Neuronal stem cell (in vitro differentiated cells): Measurements from ENCODE around the gene ZSCAN21.

Experiments used
- DNase-seq: peaks from one replicate; pipeline ENCODE4 v3.0.0-alpha.2; 2013; ENCODE audit warnings: low spot score
- H2AFZ ChIP-seq: one replicate; pipeline ENCODE4 v1.6.1; 2013; ENCODE audit warnings: mild to moderate bottlenecking, low read length, inconsistent platforms
- H2AK5ac ChIP-seq: 2 replicates; pipeline ENCODE4 v1.6.1; 2013; ENCODE audit warnings: low read depth, mild to moderate bottlenecking, inconsistent platforms, low read length, moderate library complexity, mixed read lengths
- H2BK120ac ChIP-seq: 2 replicates; pipeline ENCODE4 v1.6.1; 2013; ENCODE audit warnings: low read depth, mild to moderate bottlenecking, inconsistent platforms, low read length, moderate library complexity, mixed read lengths
- H2BK12ac ChIP-seq: one replicate; pipeline ENCODE4 v1.6.1; 2013; ENCODE audit warnings: low read length, inconsistent platforms
- H2BK15ac ChIP-seq: 2 replicates; pipeline ENCODE4 v1.6.1; 2013; ENCODE audit warnings: mild to moderate bottlenecking, low read length, inconsistent platforms, mixed read lengths
- H2BK5ac ChIP-seq: one replicate; pipeline ENCODE4 v1.6.1; 2013; ENCODE audit warnings: inconsistent platforms, mild to moderate bottlenecking, low read length, moderate library complexity
- H3K14ac ChIP-seq: one replicate; pipeline ENCODE4 v1.6.1; 2013; ENCODE audit warnings: low read length, inconsistent platforms
- H3K18ac ChIP-seq: 2 replicates; pipeline ENCODE4 v1.6.1; 2013; ENCODE audit warnings: low read length, inconsistent platforms
- H3K23ac ChIP-seq: 2 replicates; pipeline ENCODE4 v1.6.1; 2013; ENCODE audit warnings: low read depth, mild to moderate bottlenecking, mixed read lengths, low read length, inconsistent platforms; ENCODE audit not compliant: poor library complexity
- H3K27ac ChIP-seq: replicated peaks from 3 replicates; pipeline ENCODE4 v1.5.1; 2013; ENCODE audit warnings: low read length, inconsistent platforms
- H3K27me3 ChIP-seq, 3 experiments: 2 replicates each; pipeline ENCODE4 v1.6.1; 2013; ENCODE audit warnings: low read length in 3 of 3, mild to moderate bottlenecking in 2 of 3, inconsistent platforms in 1 of 3, low read depth in 1 of 3, mixed read lengths in 1 of 3, moderate library complexity in 1 of 3; ENCODE audit not compliant: control insufficient read depth in 3 of 3, insufficient read depth in 3 of 3
- H3K36me3 ChIP-seq, 2 donors: replicated peaks in 1 of 2; 2 replicates each; pipeline ENCODE4 v1.6.1; 2013; ENCODE audit warnings: low read length in 2 of 2; ENCODE audit not compliant: control insufficient read depth in 2 of 2, insufficient read depth in 2 of 2
- H3K4ac ChIP-seq: 2 replicates; pipeline ENCODE4 v1.6.1; 2013; ENCODE audit warnings: inconsistent platforms, mild to moderate bottlenecking, low read length, moderate library complexity
- H3K4me1 ChIP-seq, 2 donors: 1 replicate in 1 of 2; 2 replicates in 1 of 2; pipeline ENCODE4 v1.6.1; 2013; ENCODE audit warnings: low read length in 2 of 2, low read depth in 1 of 2; ENCODE audit not compliant: control insufficient read depth in 2 of 2, insufficient read depth in 1 of 2
- H3K4me2 ChIP-seq: one replicate; pipeline ENCODE4 v1.6.1; 2013; ENCODE audit warnings: mild to moderate bottlenecking, low read length, inconsistent platforms; ENCODE audit not compliant: insufficient read depth, poor library complexity, severe bottlenecking
- H3K4me3 ChIP-seq, 2 donors: 2 replicates each; pipeline ENCODE4 v1.5.1; 2013; ENCODE audit warnings: low read length in 2 of 2, mild to moderate bottlenecking in 2 of 2, inconsistent platforms in 1 of 2, moderate library complexity in 1 of 2
- H3K79me1 ChIP-seq: one replicate; pipeline ENCODE4 v1.6.1; 2013; ENCODE audit warnings: low read depth, mild to moderate bottlenecking, inconsistent platforms, low read length, moderate library complexity
- H3K9ac ChIP-seq: one replicate; pipeline ENCODE4 v1.6.1; 2013; ENCODE audit warnings: mild to moderate bottlenecking, low read depth, low read length, inconsistent platforms; ENCODE audit not compliant: poor library complexity
- H3K9me3 ChIP-seq, 2 donors: replicated peaks in 1 of 2; 2 replicates each; pipeline versions ENCODE3 to v1.6.1; 2013; ENCODE audit warnings: low read length in 2 of 2, mild to moderate bottlenecking in 2 of 2, inconsistent platforms in 1 of 2, low read depth in 1 of 2, mixed read lengths in 1 of 2, moderate library complexity in 1 of 2; ENCODE audit not compliant: control insufficient read depth in 2 of 2, insufficient read depth in 1 of 2
- H4K8ac ChIP-seq: one replicate; pipeline ENCODE4 v1.6.1; 2013; ENCODE audit warnings: low read depth, mild to moderate bottlenecking, inconsistent platforms, low read length, moderate library complexity
- H4K91ac ChIP-seq: one replicate; pipeline ENCODE4 v1.6.1; 2013; ENCODE audit warnings: low read length, low read depth, mild to moderate bottlenecking, inconsistent platforms; ENCODE audit not compliant: poor library complexity
- WGBS, 2 donors: extraction: QIAGEN DNeasy Blood & Tissue Kit; methylation state at CpG; one replicate each; pipeline ENCODE4 v1.1.7; 2013; ENCODE audit warnings: missing lambda C conversion rate in 2 of 2, mixed read lengths in 1 of 2; ENCODE audit not compliant: insufficient read length in 2 of 2, insufficient replicate concordance in 1 of 2; ENCODE audit errors: extremely low coverage in 2 of 2; 5-methylcytosine and 5-hydroxymethylcytosine counted together

Gene ZSCAN21

GRCh38 chr7:100040575-100040974 lies 9.0 kb upstream of the ZSCAN21 start:
- Histone ChIP-seq H3K4me1 (no peaks in the 10 kb centered on the region), H3K36me3 (peaks cover 13 to 45% of the 10 kb centered on the region in 2 donors), H4K91ac (no peak overlapping the region), H2BK5ac (no peak overlapping the region), H3K4ac (no peak overlapping the region), H3K9ac (no peak overlapping the region), H3K23ac (no peak overlapping the region), H3K4me3 (no peak overlapping the region), H3K27ac (no peak overlapping the region), H3K14ac (no peak overlapping the region), H3K27me3 (no peaks in the 10 kb centered on the region), H3K4me2 (no peak overlapping the region), H3K79me1 (peaks cover 2% of the 10 kb centered on the region), H4K8ac (no peak overlapping the region), H2BK15ac (no peak overlapping the region), H3K9me3 (no peaks in the 10 kb centered on the region), H2AK5ac (no peak overlapping the region), H2BK12ac (no peak overlapping the region), H3K18ac (no peak overlapping the region), H2AFZ (no peak overlapping the region), H2BK120ac (no peak overlapping the region)
- WGBS, 2 donors = no CpG with 5 or more reads among the region's 7 CpGs
- no peak for DNase-seq

- Histone ChIP-seq H2BK120ac (no peak overlapping the region), H2BK15ac (no peak overlapping the region), H3K9me3 (no peaks in the 10 kb centered on the region), H2BK5ac (no peak overlapping the region), H3K27ac (no peak overlapping the region), H3K18ac (no peak overlapping the region), H4K91ac (no peak overlapping the region), H3K36me3 (peaks cover 1 to 10% of the 10 kb centered on the region in 2 donors), H3K9ac (no peak overlapping the region), H3K4me2 (no peak overlapping the region), H3K4me1 (peaks cover 0 to 2% of the 10 kb centered on the region in 2 donors), H2AK5ac (no peak overlapping the region), H3K4me3 (no peak overlapping the region), H3K27me3 (no peaks in the 10 kb centered on the region), H3K14ac (no peak overlapping the region), H3K23ac (no peak overlapping the region), H3K4ac (no peak overlapping the region), H2AFZ (no peak overlapping the region), H3K79me1 (peaks cover 4% of the 10 kb centered on the region), H4K8ac (no peak overlapping the region), H2BK12ac (no peak overlapping the region)
- WGBS, 2 donors = no CpG with 5 or more reads among the region's 6 CpGs
- DNase-seq = no peak
Observed at GRCh38 chr7:100044718-100045117, 4.9 kb upstream of the ZSCAN21 start.

- Histone ChIP-seq H3K4me1 (peaks cover 1 to 2% of the 10 kb centered on the region in 2 donors), H3K79me1 (peaks cover 8% of the 10 kb centered on the region), H3K4me2 (no peak overlapping the region), H2AK5ac (no peak overlapping the region), H3K27ac (no peak overlapping the region), H3K9ac (no peak overlapping the region), H3K14ac (no peak overlapping the region), H3K9me3 (no peaks in the 10 kb centered on the region), H2BK120ac (no peak overlapping the region), H3K23ac (no peak overlapping the region), H4K8ac (peak overlapping the region; percentile 70), H3K36me3 (peaks cover 2 to 19% of the 10 kb centered on the region in 2 donors), H2BK12ac (no peak overlapping the region), H3K18ac (no peak overlapping the region), H2BK15ac (no peak overlapping the region), H3K4me3 (no peak overlapping the region), H2BK5ac (no peak overlapping the region), H2AFZ (peak overlapping the region; percentile 97), H3K4ac (no peak overlapping the region), H4K91ac (no peak overlapping the region), H3K27me3 (no peaks in the 10 kb centered on the region)
- no peak for DNase-seq
- WGBS, 2 donors = no CpG with 5 or more reads among the region's 4 CpGs
Observed at GRCh38 chr7:100048680-100049079, 894 bp upstream of the ZSCAN21 start.

GRCh38 chr7:100051611-100052010 lies 2.0 kb downstream of the ZSCAN21 start:
- H2BK12ac ChIP-seq = no peak overlapping the region
- H3K4ac ChIP-seq = no peak overlapping the region
- H3K9me3 ChIP-seq = no peaks in the 10 kb centered on the region
- no peak overlapping the region for H3K9ac ChIP-seq
- no peak overlapping the region for H3K18ac ChIP-seq
- H4K91ac ChIP-seq = no peak overlapping the region
- no peak overlapping the region for H3K4me2 ChIP-seq
- H2AFZ ChIP-seq = no peak overlapping the region
- no CpG with 5 or more reads among the region's 3 CpGs for WGBS, 2 donors
- no peak overlapping the region for H2BK15ac ChIP-seq
- H3K79me1 ChIP-seq = peaks cover 10% of the 10 kb centered on the region
- H3K27ac ChIP-seq = no peak overlapping the region
- no peak overlapping the region for H2AK5ac ChIP-seq
- no peak for DNase-seq
- peaks cover 2 to 33% of the 10 kb centered on the region in 2 donors for H3K36me3 ChIP-seq
- H3K23ac ChIP-seq = no peak overlapping the region
- no peak overlapping the region for H3K4me3 ChIP-seq
- peaks cover 1 to 2% of the 10 kb centered on the region in 2 donors for H3K4me1 ChIP-seq
- no peaks in the 10 kb centered on the region for H3K27me3 ChIP-seq
- no peak overlapping the region for H2BK120ac ChIP-seq
- no peak overlapping the region for H3K14ac ChIP-seq
- H4K8ac ChIP-seq = no peak overlapping the region
- no peak overlapping the region for H2BK5ac ChIP-seq
